ENCODE data around the gene LYRM9.
"Not testable (repeated sequence)": the region's sequence is repeated elsewhere in the genome, so short reads cannot be mapped to it uniquely, and the experiment has no call there.

LYRM9 gene

GRCh38 chr17:27889711-27890251 is 3.4 kb downstream of the LYRM9 start:
- no peak overlapping the region for H3K4me3 ChIP-seq (ENCODE audit: low read depth, low read length)
- no peaks in the 10 kb centered on the region for H3K27me3 ChIP-seq (ENCODE audit: insufficient read depth, low read depth, severe bottlenecking)
- no peak for TF ChIP-seq CTCF (IDR thresholded peaks at IDR 0.05; ENCODE audit: low read depth, low read length)

GRCh38 chr17:27888945-27889344 is 4.2 kb downstream of the LYRM9 start:
- DNase-seq, result no peak
- no peak overlapping the region for H3K4me3 ChIP-seq (ENCODE audit: low read depth, low read length)
- H3K36me3 ChIP-seq, result no peaks in the 10 kb centered on the region
- H3K27ac ChIP-seq, result no peak overlapping the region
- H3K9me3 ChIP-seq (ENCODE audit: severe bottlenecking), result no peaks in the 10 kb centered on the region
- H3K27me3 ChIP-seq (ENCODE audit: insufficient read depth, low read depth, severe bottlenecking), result no peaks in the 10 kb centered on the region
- no peak for TF ChIP-seq CTCF (IDR thresholded peaks at IDR 0.05; ENCODE audit: low read depth, low read length)

More at GRCh38 chr17:27889711-27890251, 3.4 kb downstream of the LYRM9 start:
- Histone ChIP-seq H3K36me3 (no peaks in the 10 kb centered on the region), H3K27ac (no peak overlapping the region), H3K9me3 (ENCODE audit: severe bottlenecking) (no peaks in the 10 kb centered on the region)
- DNase-seq, result no peak

GRCh38 chr17:27888067-27888466 is 5.1 kb downstream of the LYRM9 start:
- Histone ChIP-seq H3K4me3 (ENCODE audit: low read depth, low read length) (no peak overlapping the region), H3K27ac (no peak overlapping the region), H3K27me3 (ENCODE audit: insufficient read depth, low read depth, severe bottlenecking) (no peaks in the 10 kb centered on the region), H3K36me3 (no peaks in the 10 kb centered on the region), H3K9me3 (ENCODE audit: severe bottlenecking) (no peaks in the 10 kb centered on the region)
- DNase-seq, result no peak
- no peak for TF ChIP-seq CTCF (IDR thresholded peaks at IDR 0.05; ENCODE audit: low read depth, low read length)

- not testable (repeated sequence) for DNase-seq; H3K9me3 ChIP-seq (ENCODE audit: severe bottlenecking); H3K27ac ChIP-seq; H3K27me3 ChIP-seq (ENCODE audit: insufficient read depth, low read depth, severe bottlenecking); H3K4me3 ChIP-seq (ENCODE audit: low read depth, low read length); H3K36me3 ChIP-seq
Measured at GRCh38 chr17:27886348-27886906, 6.7 kb downstream of the LYRM9 start.

GRCh38 chr17:27882162-27882840 is 10.9 kb downstream of the LYRM9 start:
- no peak overlapping the region for H3K4me3 ChIP-seq (ENCODE audit: low read depth, low read length)
- DNase-seq, result no peak
- no peak for TF ChIP-seq CTCF (IDR thresholded peaks at IDR 0.05; ENCODE audit: low read depth, low read length)

GRCh38 chr17:27879987-27880608 is 13.1 kb downstream of the LYRM9 start:
- peak; percentile 93 for TF ChIP-seq CTCF (IDR thresholded peaks at IDR 0.05; ENCODE audit: low read depth, low read length)
- no peaks in the 10 kb centered on the region for H3K36me3 ChIP-seq
- no peak overlapping the region for H3K27ac ChIP-seq
- no peaks in the 10 kb centered on the region for H3K9me3 ChIP-seq (ENCODE audit: severe bottlenecking)
- peak; percentile 86 for DNase-seq
- H3K27me3 ChIP-seq (ENCODE audit: insufficient read depth, low read depth, severe bottlenecking), result no peaks in the 10 kb centered on the region
- H3K4me3 ChIP-seq (ENCODE audit: low read depth, low read length), result no peak overlapping the region

More at GRCh38 chr17:27882162-27882840, 10.9 kb downstream of the LYRM9 start:
- H3K27ac ChIP-seq, result no peak overlapping the region
- H3K27me3 ChIP-seq (ENCODE audit: insufficient read depth, low read depth, severe bottlenecking), result no peaks in the 10 kb centered on the region
- no peaks in the 10 kb centered on the region for H3K36me3 ChIP-seq
- no peaks in the 10 kb centered on the region for H3K9me3 ChIP-seq (ENCODE audit: severe bottlenecking)

All from WERI-Rb-1 (cell line).